ENCODE results near the gene GRB2. TPM values are rescaled to one million over a fixed set of nuclear protein-coding genes. Genes with fewer than 3 reads are reported as not detected.

Gene GRB2
- total RNA-seq, 3 donors from 2014 or later = 97.8 to 116 (median 102) TPM

DNA sequence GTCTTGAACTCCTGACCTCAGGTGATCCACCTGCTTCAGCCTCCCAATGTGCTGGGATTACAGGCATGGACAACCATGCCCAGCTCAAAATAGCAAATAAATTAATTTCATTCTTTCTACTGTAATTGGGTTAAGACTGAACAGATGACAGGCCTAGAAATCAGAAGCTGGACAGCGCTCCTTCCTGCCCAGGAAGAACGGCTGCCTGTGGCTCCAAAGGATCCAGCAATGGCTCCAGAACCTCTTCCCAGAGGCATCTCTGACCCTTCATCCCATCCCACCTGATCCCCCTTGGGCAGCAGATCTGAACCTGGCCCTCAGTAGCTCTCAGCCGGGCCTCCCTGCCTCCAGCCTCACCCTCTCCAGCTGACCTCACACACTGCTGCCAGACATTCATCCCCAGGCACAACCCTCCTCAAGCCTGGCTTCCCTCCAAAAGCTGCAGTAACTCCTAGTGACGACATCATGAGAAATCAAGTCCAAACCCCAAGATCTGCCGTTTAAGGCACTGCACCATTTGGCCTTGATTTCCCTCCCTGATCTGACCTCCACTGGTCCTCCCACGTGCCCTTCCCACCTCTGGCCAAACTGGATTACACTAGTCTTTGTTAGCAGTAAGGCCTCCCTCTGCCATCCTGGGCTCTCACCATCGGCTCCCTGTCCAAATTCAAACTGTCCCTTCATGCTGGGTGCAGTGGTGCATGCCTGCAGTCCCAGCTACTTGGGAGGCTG, 131.3 kb downstream of the GRB2 start:
- Histone ChIP-seq H3K4me1 (ENCODE audit: low read depth) (peaks cover 14% of the 10 kb centered on the region), H3K9me3 (no peaks in the 10 kb centered on the region), H3K4me3 (no peak overlapping the region), H3K36me3 (ENCODE audit: low read depth) (peaks cover 3% of the 10 kb centered on the region)
- no peak for TF ChIP-seq CTCF (IDR thresholded peaks at IDR 0.05)
- ATAC-seq (no peak), DNase-seq (no peak)
- intact Hi-C loops (cut with DNase I, micrococcal nuclease) = no loop called here

- Histone ChIP-seq H3K4me1 (ENCODE audit: low read depth) (peaks cover 14% of the 10 kb centered on the region), H3K9me3 (no peaks in the 10 kb centered on the region), H3K4me3 (no peak overlapping the region), H3K36me3 (ENCODE audit: low read depth) (no peaks in the 10 kb centered on the region)
- intact Hi-C loops (cut with DNase I, micrococcal nuclease) = no loop called here
- DNase-seq = no peak
- TF ChIP-seq CTCF (IDR thresholded peaks at IDR 0.05) = no peak
- no peak for ATAC-seq
Measured at GRCh38 chr17:75272848-75273184, 132.7 kb downstream of the GRB2 start.

- Histone ChIP-seq H3K36me3 (ENCODE audit: low read depth) (no peaks in the 10 kb centered on the region), H3K4me1 (ENCODE audit: low read depth) (peaks cover 18% of the 10 kb centered on the region), H3K4me3 (peak overlapping the region; percentile 59), H3K9me3 (no peaks in the 10 kb centered on the region)
- TF ChIP-seq CTCF (IDR thresholded peaks at IDR 0.05) = no peak
- DNase-seq (no peak), ATAC-seq (no peak)
- intact Hi-C loops (cut with DNase I, micrococcal nuclease) = no loop called here
Measured at GRCh38 chr17:75271955-75272847, 133.3 kb downstream of the GRB2 start.

- intact Hi-C loops (cut with DNase I, micrococcal nuclease) = no loop called here
- peak; percentile 97 for TF ChIP-seq CTCF (IDR thresholded peaks at IDR 0.05)
- Histone ChIP-seq H3K4me1 (ENCODE audit: low read depth) (peaks cover 22% of the 10 kb centered on the region), H3K36me3 (ENCODE audit: low read depth) (peaks cover 8% of the 10 kb centered on the region), H3K4me3 (peak overlapping the region; percentile 59), H3K9me3 (no peaks in the 10 kb centered on the region)
- DNase-seq = peak; percentile 86 to 91 (median 89)
- ATAC-seq = peak; percentile 86
Measured at GRCh38 chr17:75271233-75271954, 134.1 kb downstream of the GRB2 start.

DNA sequence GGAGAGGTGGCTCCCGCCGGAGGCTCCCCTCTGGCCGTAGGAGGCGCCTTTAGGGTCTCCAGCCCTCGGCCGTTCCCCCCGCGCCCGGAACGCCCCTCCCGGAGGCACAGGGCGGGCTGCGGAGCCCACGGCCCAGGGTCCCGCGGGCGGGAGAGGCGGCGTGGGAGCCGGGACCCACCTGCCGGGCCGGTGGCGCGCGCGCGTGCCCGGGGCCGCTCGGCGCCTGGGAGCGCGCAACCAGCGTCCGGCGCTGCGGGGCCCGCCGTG, 134.6 kb downstream of the GRB2 start, which contains the start of gene MIF4GD:
Gene MIF4GD, minus strand, starts transcription at position 266 of the 267 bp plus-strand sequence. CDS start 1,036 bp downstream, outside the sequence.
- TF ChIP-seq CTCF (IDR thresholded peaks at IDR 0.05) = no peak
- peaks cover 8% of the 10 kb centered on the region for H3K36me3 ChIP-seq (ENCODE audit: low read depth)
- intact Hi-C loops (cut with DNase I, micrococcal nuclease) = no loop called here
- ATAC-seq (no peak), DNase-seq (no peak)
- H3K4me3 ChIP-seq = peak within 1 kb of the TSS; percentile 59
- peaks cover 22% of the 10 kb centered on the region for H3K4me1 ChIP-seq (ENCODE audit: low read depth)
- no peaks in the 10 kb centered on the region for H3K9me3 ChIP-seq

All from mucosa of descending colon (tissue), 3 donors.